Peyer's patch (tissue), 4 donors: ENCODE measurements around the gene TBC1D30.

Source experiments
- CTCF ChIP-seq, 6 experiments: fragments of 450-650 bp in 4 of 6; fragments of 200-600 bp in 2 of 6; sonication (generic) in 1 of 6; IDR thresholded peaks; one replicate each; pipeline ENCODE4 v1.5.1; 2017 to 2019; ENCODE audit warnings: antibody characterized with exemption in 6 of 6, mild to moderate bottlenecking in 3 of 6, moderate library complexity in 1 of 6
- POLR2A ChIP-seq, 2 donors: fragments of 450-650 bp; IDR thresholded peaks; one replicate each; pipeline ENCODE4 v1.5.1; 2017; ENCODE audit warnings: antibody characterized with exemption in 2 of 2, mild to moderate bottlenecking in 2 of 2, moderate library complexity in 2 of 2

GRCh38 chr12:64922853-64923252 lies 98.4 kb downstream of the TBC1D30 start:
- TF ChIP-seq CTCF (IDR thresholded peaks at IDR 0.05) (no peak), POLR2A (IDR thresholded peaks at IDR 0.05) (no peak)
